ENCODE data around the gene NAPB. TPM values are rescaled to one million over a fixed set of nuclear protein-coding genes. Genes with fewer than 3 reads are reported as not detected.

The NAPB gene
- polyA plus RNA-seq, 2 of the 4 experiments (the other 2 are of a cell fraction) = 6.2 to 12.7 TPM

DNA sequence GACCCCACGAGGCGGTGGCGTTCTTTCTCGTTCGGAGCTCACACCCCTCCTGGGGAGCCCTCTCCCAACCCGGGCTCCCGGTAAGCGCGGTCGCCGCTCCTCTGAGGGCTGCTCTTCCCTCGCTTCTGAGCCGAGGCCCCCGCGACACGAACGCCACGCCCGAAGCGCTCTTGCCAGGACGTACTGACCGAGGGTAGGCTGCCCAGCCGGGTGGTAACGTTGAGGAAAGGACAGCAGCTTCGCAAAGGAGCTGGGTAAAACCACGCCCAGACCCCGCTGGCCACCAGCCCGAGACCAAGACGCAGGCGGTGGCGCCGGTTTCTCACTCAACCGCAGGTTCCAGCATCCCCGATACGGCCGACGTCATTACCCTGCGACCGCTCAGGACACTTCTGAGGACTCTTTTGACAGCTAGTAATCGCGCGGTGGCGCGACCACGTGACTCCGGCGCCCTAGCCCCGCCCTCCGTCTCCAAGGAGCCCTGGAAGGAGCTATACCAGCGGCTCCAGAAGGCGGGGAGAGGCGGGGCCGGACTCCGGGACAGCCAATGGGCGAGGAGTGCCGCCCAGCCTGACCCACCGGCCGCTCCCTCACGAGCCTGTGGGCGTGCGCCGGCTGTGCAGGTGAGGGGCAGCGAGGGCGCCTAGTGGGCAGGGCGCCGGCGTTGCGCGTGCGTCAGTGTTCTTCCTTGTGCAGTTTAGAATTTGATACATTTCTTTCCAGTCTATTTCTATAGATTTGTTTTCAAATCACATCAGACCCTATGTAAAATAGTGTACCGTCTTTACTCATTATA is 63.3 kb downstream of the NAPB start (continued):
- TF ChIP-seq, protein P1, sequence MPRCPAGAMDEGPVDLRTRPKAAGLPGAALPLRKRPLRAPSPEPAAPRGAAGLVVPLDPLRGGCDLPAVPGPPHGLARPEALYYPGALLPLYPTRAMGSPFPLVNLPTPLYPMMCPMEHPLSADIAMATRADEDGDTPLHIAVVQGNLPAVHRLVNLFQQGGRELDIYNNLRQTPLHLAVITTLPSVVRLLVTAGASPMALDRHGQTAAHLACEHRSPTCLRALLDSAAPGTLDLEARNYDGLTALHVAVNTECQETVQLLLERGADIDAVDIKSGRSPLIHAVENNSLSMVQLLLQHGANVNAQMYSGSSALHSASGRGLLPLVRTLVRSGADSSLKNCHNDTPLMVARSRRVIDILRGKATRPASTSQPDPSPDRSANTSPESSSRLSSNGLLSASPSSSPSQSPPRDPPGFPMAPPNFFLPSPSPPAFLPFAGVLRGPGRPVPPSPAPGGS (IDR thresholded peaks at IDR 0.05) = peak; percentile 21; the same call in 1 of the 3 replicates
- TF ChIP-seq TP53 (CRISPR knock-in tag; IDR thresholded peaks at IDR 0.05) (no peak), HOXB5 (CRISPR knock-in tag; IDR thresholded peaks at IDR 0.05) (no peak), BHLHE40 (IDR thresholded peaks at IDR 0.05; ENCODE audit: low read depth, low read length) (peak; percentile 76), NR3C1 (IDR thresholded peaks at IDR 0.05) (no peak), FOSL2 (IDR thresholded peaks at IDR 0.05) (no peak), FOSL2 (CRISPR knock-in tag; IDR thresholded peaks at IDR 0.05) (no peak), KDM5A (IDR thresholded peaks at IDR 0.05) (no peak), NFE2L2 (conservative IDR thresholded peaks at IDR 0.05; ENCODE audit: low read length) (no peak), CBX2 (IDR thresholded peaks at IDR 0.05; ENCODE audit: borderline replicate concordance, low read depth) (no peak), MYC (IDR thresholded peaks at IDR 0.05; ENCODE audit: borderline replicate concordance, low read length) (peak; percentile 80)
- TF ChIP-seq, protein P2, sequence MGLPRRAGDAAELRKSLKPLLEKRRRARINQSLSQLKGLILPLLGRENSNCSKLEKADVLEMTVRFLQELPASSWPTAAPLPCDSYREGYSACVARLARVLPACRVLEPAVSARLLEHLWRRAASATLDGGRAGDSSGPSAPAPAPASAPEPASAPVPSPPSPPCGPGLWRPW (IDR thresholded peaks at IDR 0.05) = no peak
- TF ChIP-seq, protein P3, sequence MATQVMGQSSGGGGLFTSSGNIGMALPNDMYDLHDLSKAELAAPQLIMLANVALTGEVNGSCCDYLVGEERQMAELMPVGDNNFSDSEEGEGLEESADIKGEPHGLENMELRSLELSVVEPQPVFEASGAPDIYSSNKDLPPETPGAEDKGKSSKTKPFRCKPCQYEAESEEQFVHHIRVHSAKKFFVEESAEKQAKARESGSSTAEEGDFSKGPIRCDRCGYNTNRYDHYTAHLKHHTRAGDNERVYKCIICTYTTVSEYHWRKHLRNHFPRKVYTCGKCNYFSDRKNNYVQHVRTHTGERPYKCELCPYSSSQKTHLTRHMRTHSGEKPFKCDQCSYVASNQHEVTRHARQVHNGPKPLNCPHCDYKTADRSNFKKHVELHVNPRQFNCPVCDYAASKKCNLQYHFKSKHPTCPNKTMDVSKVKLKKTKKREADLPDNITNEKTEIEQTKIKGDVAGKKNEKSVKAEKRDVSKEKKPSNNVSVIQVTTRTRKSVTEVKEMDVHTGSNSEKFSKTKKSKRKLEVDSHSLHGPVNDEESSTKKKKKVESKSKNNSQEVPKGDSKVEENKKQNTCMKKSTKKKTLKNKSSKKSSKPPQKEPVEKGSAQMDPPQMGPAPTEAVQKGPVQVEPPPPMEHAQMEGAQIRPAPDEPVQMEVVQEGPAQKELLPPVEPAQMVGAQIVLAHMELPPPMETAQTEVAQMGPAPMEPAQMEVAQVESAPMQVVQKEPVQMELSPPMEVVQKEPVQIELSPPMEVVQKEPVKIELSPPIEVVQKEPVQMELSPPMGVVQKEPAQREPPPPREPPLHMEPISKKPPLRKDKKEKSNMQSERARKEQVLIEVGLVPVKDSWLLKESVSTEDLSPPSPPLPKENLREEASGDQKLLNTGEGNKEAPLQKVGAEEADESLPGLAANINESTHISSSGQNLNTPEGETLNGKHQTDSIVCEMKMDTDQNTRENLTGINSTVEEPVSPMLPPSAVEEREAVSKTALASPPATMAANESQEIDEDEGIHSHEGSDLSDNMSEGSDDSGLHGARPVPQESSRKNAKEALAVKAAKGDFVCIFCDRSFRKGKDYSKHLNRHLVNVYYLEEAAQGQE (IDR thresholded peaks at IDR 0.05) = no peak
- TF ChIP-seq, protein P4, sequence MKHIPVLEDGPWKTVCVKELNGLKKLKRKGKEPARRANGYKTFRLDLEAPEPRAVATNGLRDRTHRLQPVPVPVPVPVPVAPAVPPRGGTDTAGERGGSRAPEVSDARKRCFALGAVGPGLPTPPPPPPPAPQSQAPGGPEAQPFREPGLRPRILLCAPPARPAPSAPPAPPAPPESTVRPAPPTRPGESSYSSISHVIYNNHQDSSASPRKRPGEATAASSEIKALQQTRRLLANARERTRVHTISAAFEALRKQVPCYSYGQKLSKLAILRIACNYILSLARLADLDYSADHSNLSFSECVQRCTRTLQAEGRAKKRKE (CRISPR knock-in tag; IDR thresholded peaks at IDR 0.05; ENCODE audit: low read depth) = 0 out of 2 replicates have a peak, but pooled peaks have one; percentile 25
- TF ChIP-seq, protein P5, sequence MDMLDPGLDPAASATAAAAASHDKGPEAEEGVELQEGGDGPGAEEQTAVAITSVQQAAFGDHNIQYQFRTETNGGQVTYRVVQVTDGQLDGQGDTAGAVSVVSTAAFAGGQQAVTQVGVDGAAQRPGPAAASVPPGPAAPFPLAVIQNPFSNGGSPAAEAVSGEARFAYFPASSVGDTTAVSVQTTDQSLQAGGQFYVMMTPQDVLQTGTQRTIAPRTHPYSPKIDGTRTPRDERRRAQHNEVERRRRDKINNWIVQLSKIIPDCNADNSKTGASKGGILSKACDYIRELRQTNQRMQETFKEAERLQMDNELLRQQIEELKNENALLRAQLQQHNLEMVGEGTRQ (IDR thresholded peaks at IDR 0.05) = peak; percentile 98

DNA sequence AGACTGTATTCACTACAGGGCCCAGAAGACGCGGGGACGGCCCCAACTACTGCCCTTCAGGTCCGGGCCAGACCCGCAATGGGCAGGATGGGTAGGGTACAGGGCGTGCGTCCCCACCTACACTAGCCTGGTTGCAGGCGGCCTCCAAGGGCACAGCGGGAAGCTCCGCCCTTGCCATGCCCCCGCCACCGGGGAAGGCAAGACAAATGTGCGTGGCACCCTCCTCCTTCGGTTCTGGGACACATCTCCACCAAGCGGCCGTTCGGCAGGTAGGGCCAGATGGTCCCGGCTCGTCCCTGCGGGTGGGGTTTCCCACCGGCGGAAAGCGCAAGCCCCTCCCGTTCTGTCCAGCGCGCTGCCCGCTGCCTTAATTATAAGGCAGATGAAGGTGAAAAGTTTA is 65.1 kb downstream of the NAPB start:
- DNase-seq (ENCODE audit: low read depth in 1 of 2, low spot score in 1 of 2) (no peak), ATAC-seq (no peak), FAIRE-seq (no peak)
- CTCF ChIA-PET = interaction anchor here (1.1 to 2.2 kb wide), 4 partner anchors 15 to 770 kb away, joined by 3 to 9 read pairs (median 6); no protein-coding TSS in a partner anchor
- 88% methylated on average over 27 of the region's 27 CpGs for WGBS (ENCODE audit: missing lambda C conversion rate)
- TF ChIP-seq ESRRA (IDR thresholded peaks at IDR 0.05; ENCODE audit: borderline replicate concordance, low read length) (no peak), ZNF302 (CRISPR knock-in tag; IDR thresholded peaks at IDR 0.05) (no peak), EHMT2 (IDR thresholded peaks at IDR 0.05; ENCODE audit: low read depth) (no peak), HOXA7 (CRISPR knock-in tag; IDR thresholded peaks at IDR 0.05) (0 out of 2 replicates have a peak, but pooled peaks have one; percentile 12), MAFK (IDR thresholded peaks at IDR 0.05; ENCODE audit: partially characterized antibody) (no peak)
- TF ChIP-seq, protein P6, sequence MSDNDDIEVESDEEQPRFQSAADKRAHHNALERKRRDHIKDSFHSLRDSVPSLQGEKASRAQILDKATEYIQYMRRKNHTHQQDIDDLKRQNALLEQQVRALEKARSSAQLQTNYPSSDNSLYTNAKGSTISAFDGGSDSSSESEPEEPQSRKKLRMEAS (IDR thresholded peaks at IDR 0.05) = no peak
- Histone ChIP-seq H3K27ac (no peak overlapping the region), H3K9me3 (no peaks in the 10 kb centered on the region), H3K4me2 (no peak overlapping the region), H3K4me3 (no peak overlapping the region), H3K4me1 (peaks cover 32% of the 10 kb centered on the region)
- POLR2A ChIA-PET = no interaction called here

Data from A549 (cell line).